ENCODE measurements around the gene FZD7.
A peak's percentile ranks its signal among the peaks of the same experiment; 100 is the strongest.

The FZD7 gene

GRCh38 chr2:201985728-201986462 lies 47.8 kb upstream of the FZD7 start:
- Histone ChIP-seq H4K20me1 (ENCODE audit: insufficient read depth, low read length, poor library complexity, severe bottlenecking) (no peaks in the 10 kb centered on the region), H3K36me3 (ENCODE audit: insufficient read depth, low read length) (no peaks in the 10 kb centered on the region), H3K4me1 (ENCODE audit: insufficient read depth, low read length, poor library complexity, severe bottlenecking) (no peaks in the 10 kb centered on the region), H3K9me2 (replicated peaks; ENCODE audit: low read depth, low read length) (no peaks in the 10 kb centered on the region), H3K4me3 (ENCODE audit: low read length, poor library complexity, severe bottlenecking) (no peak overlapping the region), H2AFZ (ENCODE audit: low read length) (peak overlapping the region; percentile 25), H3K4me2 (ENCODE audit: low read depth, low read length, poor library complexity, severe bottlenecking) (no peak overlapping the region), H3K9me3 (ENCODE audit: insufficient read depth, low read depth, low read length) (no peaks in the 10 kb centered on the region), H3K27me3 (ENCODE audit: insufficient read depth, low read length, poor library complexity, severe bottlenecking) (no peaks in the 10 kb centered on the region), H3K9ac (ENCODE audit: low read depth, low read length, poor library complexity, severe bottlenecking) (no peak overlapping the region), H3F3A (ENCODE audit: low read depth) (no peaks in the 10 kb centered on the region), H3K79me2 (ENCODE audit: insufficient read depth, low read length) (no peaks in the 10 kb centered on the region)
- no peak for TF ChIP-seq EZH2phosphoT487 (IDR thresholded peaks at IDR 0.05; ENCODE audit: borderline replicate concordance)
- TF ChIP-seq, protein P1, sequence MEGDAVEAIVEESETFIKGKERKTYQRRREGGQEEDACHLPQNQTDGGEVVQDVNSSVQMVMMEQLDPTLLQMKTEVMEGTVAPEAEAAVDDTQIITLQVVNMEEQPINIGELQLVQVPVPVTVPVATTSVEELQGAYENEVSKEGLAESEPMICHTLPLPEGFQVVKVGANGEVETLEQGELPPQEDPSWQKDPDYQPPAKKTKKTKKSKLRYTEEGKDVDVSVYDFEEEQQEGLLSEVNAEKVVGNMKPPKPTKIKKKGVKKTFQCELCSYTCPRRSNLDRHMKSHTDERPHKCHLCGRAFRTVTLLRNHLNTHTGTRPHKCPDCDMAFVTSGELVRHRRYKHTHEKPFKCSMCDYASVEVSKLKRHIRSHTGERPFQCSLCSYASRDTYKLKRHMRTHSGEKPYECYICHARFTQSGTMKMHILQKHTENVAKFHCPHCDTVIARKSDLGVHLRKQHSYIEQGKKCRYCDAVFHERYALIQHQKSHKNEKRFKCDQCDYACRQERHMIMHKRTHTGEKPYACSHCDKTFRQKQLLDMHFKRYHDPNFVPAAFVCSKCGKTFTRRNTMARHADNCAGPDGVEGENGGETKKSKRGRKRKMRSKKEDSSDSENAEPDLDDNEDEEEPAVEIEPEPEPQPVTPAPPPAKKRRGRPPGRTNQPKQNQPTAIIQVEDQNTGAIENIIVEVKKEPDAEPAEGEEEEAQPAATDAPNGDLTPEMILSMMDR (conservative IDR thresholded peaks at IDR 0.05; ENCODE audit: low read length) = no peak

DNA sequence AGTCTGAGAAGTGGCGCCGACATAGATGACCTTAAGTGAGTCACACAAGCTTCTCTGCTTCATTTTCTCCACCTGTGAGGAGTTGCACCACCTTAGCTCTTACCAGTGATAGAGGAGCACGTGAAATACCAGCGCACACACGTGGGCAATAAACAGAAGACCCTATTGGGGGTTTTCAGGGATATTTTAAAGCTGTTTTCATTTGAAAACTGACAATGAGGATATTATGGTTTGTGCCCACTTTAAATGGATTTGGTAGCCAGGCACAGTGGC lies 47.3 kb upstream of the FZD7 start:
- Histone ChIP-seq H3K4me1 (ENCODE audit: insufficient read depth, low read length, poor library complexity, severe bottlenecking) (no peaks in the 10 kb centered on the region), H3K4me3 (ENCODE audit: low read length, poor library complexity, severe bottlenecking) (no peak overlapping the region), H3K36me3 (ENCODE audit: insufficient read depth, low read length) (no peaks in the 10 kb centered on the region), H4K20me1 (ENCODE audit: insufficient read depth, low read length, poor library complexity, severe bottlenecking) (no peaks in the 10 kb centered on the region), H3K9me2 (replicated peaks; ENCODE audit: low read depth, low read length) (no peaks in the 10 kb centered on the region), H3K79me2 (ENCODE audit: insufficient read depth, low read length) (no peaks in the 10 kb centered on the region), H3K9ac (ENCODE audit: low read depth, low read length, poor library complexity, severe bottlenecking) (no peak overlapping the region), H3K4me2 (ENCODE audit: low read depth, low read length, poor library complexity, severe bottlenecking) (no peak overlapping the region), H3K9me3 (ENCODE audit: insufficient read depth, low read depth, low read length) (no peaks in the 10 kb centered on the region), H2AFZ (ENCODE audit: low read length) (no peak overlapping the region), H3F3A (ENCODE audit: low read depth) (no peaks in the 10 kb centered on the region), H3K27me3 (ENCODE audit: insufficient read depth, low read length, poor library complexity, severe bottlenecking) (no peaks in the 10 kb centered on the region)
- TF ChIP-seq EZH2phosphoT487 (IDR thresholded peaks at IDR 0.05; ENCODE audit: borderline replicate concordance) = no peak
- TF ChIP-seq, protein P1 (conservative IDR thresholded peaks at IDR 0.05; ENCODE audit: low read length) = no peak

GRCh38 chr2:201987426-201987825 lies 46.2 kb upstream of the FZD7 start:
- Histone ChIP-seq H3K4me2 (ENCODE audit: low read depth, low read length, poor library complexity, severe bottlenecking) (no peak overlapping the region), H2AFZ (ENCODE audit: low read length) (no peak overlapping the region), H3K27me3 (ENCODE audit: insufficient read depth, low read length, poor library complexity, severe bottlenecking) (no peaks in the 10 kb centered on the region), H3K36me3 (ENCODE audit: insufficient read depth, low read length) (no peaks in the 10 kb centered on the region), H4K20me1 (ENCODE audit: insufficient read depth, low read length, poor library complexity, severe bottlenecking) (no peaks in the 10 kb centered on the region), H3K4me3 (ENCODE audit: low read length, poor library complexity, severe bottlenecking) (no peak overlapping the region), H3K9me2 (replicated peaks; ENCODE audit: low read depth, low read length) (no peaks in the 10 kb centered on the region), H3K79me2 (ENCODE audit: insufficient read depth, low read length) (no peaks in the 10 kb centered on the region), H3K9me3 (ENCODE audit: insufficient read depth, low read depth, low read length) (no peaks in the 10 kb centered on the region), H3F3A (ENCODE audit: low read depth) (no peaks in the 10 kb centered on the region), H3K9ac (ENCODE audit: low read depth, low read length, poor library complexity, severe bottlenecking) (no peak overlapping the region), H3K4me1 (ENCODE audit: insufficient read depth, low read length, poor library complexity, severe bottlenecking) (no peaks in the 10 kb centered on the region)
- TF ChIP-seq, protein P1 (conservative IDR thresholded peaks at IDR 0.05; ENCODE audit: low read length) = no peak
- TF ChIP-seq EZH2phosphoT487 (IDR thresholded peaks at IDR 0.05; ENCODE audit: borderline replicate concordance) = no peak
